ENCODE results near the gene TMIGD3.

DNA sequence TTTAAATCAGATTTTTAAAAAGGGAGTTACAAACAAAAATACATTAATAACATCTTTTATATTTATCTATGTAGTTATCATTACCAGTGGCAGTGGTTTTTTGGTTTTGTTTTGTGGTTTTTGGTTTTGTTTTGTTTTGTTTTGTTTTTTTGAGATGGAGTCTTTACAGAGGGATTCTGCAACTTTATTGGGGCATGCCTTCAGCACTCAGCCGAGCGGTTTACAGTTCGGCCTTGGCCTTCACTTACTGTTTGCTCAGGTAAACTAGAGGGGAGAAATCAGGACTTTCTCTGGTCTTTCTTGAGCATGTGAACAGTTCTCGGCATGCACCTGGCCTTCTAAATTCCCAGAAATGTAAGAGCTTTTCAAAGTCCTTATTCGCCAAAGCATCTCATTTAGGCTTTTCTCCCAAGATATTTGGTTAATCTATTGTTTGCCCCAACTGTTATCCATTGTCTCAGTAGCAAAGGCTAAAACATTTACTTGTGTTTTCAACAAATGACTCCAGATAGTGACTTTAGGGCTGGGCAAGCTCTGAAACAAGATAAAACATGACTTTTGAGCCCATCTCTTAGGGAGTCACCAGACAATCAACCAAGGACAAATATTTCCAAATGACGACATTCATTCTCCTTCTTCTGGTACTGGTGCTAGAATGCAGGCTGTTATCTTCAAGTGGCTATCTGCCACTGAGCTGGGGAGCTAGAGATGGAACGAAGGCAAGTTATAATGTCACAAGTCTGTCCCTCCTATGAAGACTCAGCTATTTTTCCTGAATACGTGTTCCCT lies 48.4 kb upstream of the TMIGD3 start:
- TF ChIP-seq, protein P1, sequence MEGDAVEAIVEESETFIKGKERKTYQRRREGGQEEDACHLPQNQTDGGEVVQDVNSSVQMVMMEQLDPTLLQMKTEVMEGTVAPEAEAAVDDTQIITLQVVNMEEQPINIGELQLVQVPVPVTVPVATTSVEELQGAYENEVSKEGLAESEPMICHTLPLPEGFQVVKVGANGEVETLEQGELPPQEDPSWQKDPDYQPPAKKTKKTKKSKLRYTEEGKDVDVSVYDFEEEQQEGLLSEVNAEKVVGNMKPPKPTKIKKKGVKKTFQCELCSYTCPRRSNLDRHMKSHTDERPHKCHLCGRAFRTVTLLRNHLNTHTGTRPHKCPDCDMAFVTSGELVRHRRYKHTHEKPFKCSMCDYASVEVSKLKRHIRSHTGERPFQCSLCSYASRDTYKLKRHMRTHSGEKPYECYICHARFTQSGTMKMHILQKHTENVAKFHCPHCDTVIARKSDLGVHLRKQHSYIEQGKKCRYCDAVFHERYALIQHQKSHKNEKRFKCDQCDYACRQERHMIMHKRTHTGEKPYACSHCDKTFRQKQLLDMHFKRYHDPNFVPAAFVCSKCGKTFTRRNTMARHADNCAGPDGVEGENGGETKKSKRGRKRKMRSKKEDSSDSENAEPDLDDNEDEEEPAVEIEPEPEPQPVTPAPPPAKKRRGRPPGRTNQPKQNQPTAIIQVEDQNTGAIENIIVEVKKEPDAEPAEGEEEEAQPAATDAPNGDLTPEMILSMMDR (IDR thresholded peaks at IDR 0.05; ENCODE audit: insufficient read depth, low read length, poor library complexity, severe bottlenecking) = no peak
- TF ChIP-seq EZH2phosphoT487 (conservative IDR thresholded peaks at IDR 0.05; ENCODE audit: low read length) = no peak
